ENCODE data around the gene LHFPL2. TPM values are rescaled to one million over a fixed set of nuclear protein-coding genes. Genes with fewer than 3 reads are reported as not detected.

LHFPL2 gene
- total RNA-seq, 8 experiments from 2014 or later, result 3.1 to 62.1 (median 8.3) TPM

- Histone ChIP-seq H3K4me1 (replicated peaks in 1 of 2) (peaks cover 27 to 32% of the 10 kb centered on the region in 2 donors), H3K27ac (no peak overlapping the region), H3K4me3 (no peak overlapping the region)
- ATAC-seq (replicated peaks in 6 of 8), result no peak
- WGBS, 10 experiments, result 57 to 100% (median 100%) methylated on average over 1 to 2 of the region's 2 CpGs; no CpG with 5 or more reads in 3 of the 10 experiments
- in situ Hi-C loops (cut with MboI; ENCODE audit: low pct_unique_long_range_greater_than_20kb in 2 of 9, low sequenced_read_pairs in 9 of 9, unreplicated experiment in 9 of 9), result no loop called here
Measured at GRCh38 chr5:78507531-78507930, 141.0 kb downstream of the LHFPL2 start.

- peak in 2 of 8 experiments; percentile 39 to 71 for ATAC-seq (replicated peaks in 6 of 8)
- Histone ChIP-seq H3K4me3 (no peak overlapping the region), H3K4me1 (replicated peaks in 1 of 2) (peaks cover 30 to 32% of the 10 kb centered on the region in 2 donors), H3K27ac (no peak overlapping the region)
- WGBS, 10 experiments, result 50 to 100% (median 80%) methylated on average over 1 to 2 of the region's 2 CpGs; no CpG with 5 or more reads in 1 of the 10 experiments
- in situ Hi-C loops (cut with MboI; ENCODE audit: low pct_unique_long_range_greater_than_20kb in 2 of 9, low sequenced_read_pairs in 9 of 9, unreplicated experiment in 9 of 9), result no loop called here
Measured at GRCh38 chr5:78506261-78507024, 142.1 kb downstream of the LHFPL2 start.

DNA sequence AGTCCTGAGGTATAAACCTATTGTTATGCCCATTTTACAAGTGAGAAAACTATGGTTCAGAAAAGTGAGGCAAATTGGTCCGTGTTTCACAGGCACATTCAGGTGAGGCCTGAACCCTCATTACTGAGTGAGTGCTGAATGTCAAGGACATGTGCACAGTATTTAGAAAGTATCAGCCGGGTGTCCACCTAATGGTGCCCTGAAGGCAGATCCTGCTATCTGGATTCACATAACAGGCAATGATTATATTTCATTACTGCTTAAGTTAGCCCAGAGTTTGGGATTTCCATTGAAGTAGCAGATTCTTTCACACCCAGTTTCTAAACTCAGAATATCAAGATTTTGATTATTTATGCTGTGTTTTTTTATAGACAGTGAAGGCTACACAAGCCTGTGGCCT lies 142.7 kb downstream of the LHFPL2 start:
- H3K27ac ChIP-seq, result no peak overlapping the region
- no peak for ATAC-seq (replicated peaks in 6 of 8)
- H3K4me3 ChIP-seq, result no peak overlapping the region
- peaks cover 27 to 32% of the 10 kb centered on the region in 2 donors for H3K4me1 ChIP-seq (replicated peaks in 1 of 2)
- in situ Hi-C loops (cut with MboI; ENCODE audit: low pct_unique_long_range_greater_than_20kb in 2 of 9, low sequenced_read_pairs in 9 of 9, unreplicated experiment in 9 of 9), result no loop called here
- 20 to 100% (median 84%) methylated on average over 1 to 2 of the region's 2 CpGs for WGBS, 10 experiments

- peak; percentile 73 to 89 (median 83) for ATAC-seq (replicated peaks in 6 of 8)
- WGBS, 10 experiments, result 3 to 68% (median 28%) methylated on average over 4 to 9 of the region's 10 CpGs; no CpG with 5 or more reads in 2 of the 10 experiments
- no peak overlapping the region for H3K4me3 ChIP-seq
- H3K27ac ChIP-seq, result peak overlapping the region; percentile 2 to 53
- peaks cover 27 to 32% of the 10 kb centered on the region in 2 donors for H3K4me1 ChIP-seq (replicated peaks in 1 of 2)
- in situ Hi-C loops (cut with MboI; ENCODE audit: low pct_unique_long_range_greater_than_20kb in 2 of 9, low sequenced_read_pairs in 9 of 9, unreplicated experiment in 9 of 9), result no loop called here
Measured at GRCh38 chr5:78504704-78505677, 143.6 kb downstream of the LHFPL2 start.

DNA sequence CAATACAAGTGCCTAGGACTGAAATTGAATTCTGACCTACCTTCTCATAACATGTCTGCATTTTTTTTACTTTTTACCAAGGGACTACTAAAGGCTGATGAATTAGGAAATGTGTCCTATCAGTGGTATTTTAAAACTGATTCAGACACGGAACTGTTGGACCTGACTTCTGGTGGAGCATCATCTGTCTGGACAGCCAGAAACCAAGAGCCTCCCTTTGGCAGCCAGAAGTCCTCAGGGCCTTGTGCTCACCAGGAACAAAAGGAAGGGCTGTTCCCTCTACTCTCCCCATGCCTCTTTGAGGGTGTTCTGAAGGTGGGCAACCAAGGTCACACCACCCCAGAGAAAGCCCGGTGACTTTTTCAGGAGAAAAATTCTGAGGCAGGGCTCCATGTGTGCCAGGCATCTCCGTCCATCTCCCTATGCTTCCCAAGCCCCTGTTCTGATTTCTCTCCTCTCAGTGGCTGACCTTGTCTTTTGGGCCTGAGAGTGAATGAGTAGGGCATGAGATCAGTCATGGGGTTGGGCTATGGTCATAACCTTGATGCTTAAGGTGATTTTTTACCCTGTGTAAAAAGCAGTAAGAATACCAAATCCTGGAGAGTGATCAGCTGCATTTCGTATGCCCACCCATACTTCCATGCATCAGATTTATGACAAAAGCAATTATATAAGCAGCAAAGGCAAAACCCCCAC lies 144.5 kb downstream of the LHFPL2 start:
- Histone ChIP-seq H3K4me1 (replicated peaks in 1 of 2) (peaks cover 25 to 32% of the 10 kb centered on the region in 2 donors), H3K4me3 (no peak overlapping the region), H3K27ac (peak overlapping the region in 1 of 2 donors; percentile 53)
- in situ Hi-C loops (cut with MboI; ENCODE audit: low pct_unique_long_range_greater_than_20kb in 2 of 9, low sequenced_read_pairs in 9 of 9, unreplicated experiment in 9 of 9), result no loop called here
- no peak for ATAC-seq (replicated peaks in 6 of 8)
- 47 to 100% (median 83%) methylated on average over 1 to 4 of the region's 4 CpGs; no CpG with 5 or more reads in 2 of the 10 experiments for WGBS, 10 experiments

GRCh38 chr5:78501411-78502352 lies 146.9 kb downstream of the LHFPL2 start:
- Histone ChIP-seq H3K27ac (no peak overlapping the region), H3K4me3 (no peak overlapping the region), H3K4me1 (replicated peaks in 1 of 2) (peaks cover 21 to 27% of the 10 kb centered on the region in 2 donors)
- ATAC-seq (replicated peaks in 6 of 8), result no peak
- 45 to 100% (median 80%) methylated on average over 1 to 9 of the region's 9 CpGs; no CpG with 5 or more reads in 2 of the 10 experiments for WGBS, 10 experiments
- in situ Hi-C loops (cut with MboI; ENCODE audit: low pct_unique_long_range_greater_than_20kb in 2 of 9, low sequenced_read_pairs in 9 of 9, unreplicated experiment in 9 of 9), result no loop called here

DNA sequence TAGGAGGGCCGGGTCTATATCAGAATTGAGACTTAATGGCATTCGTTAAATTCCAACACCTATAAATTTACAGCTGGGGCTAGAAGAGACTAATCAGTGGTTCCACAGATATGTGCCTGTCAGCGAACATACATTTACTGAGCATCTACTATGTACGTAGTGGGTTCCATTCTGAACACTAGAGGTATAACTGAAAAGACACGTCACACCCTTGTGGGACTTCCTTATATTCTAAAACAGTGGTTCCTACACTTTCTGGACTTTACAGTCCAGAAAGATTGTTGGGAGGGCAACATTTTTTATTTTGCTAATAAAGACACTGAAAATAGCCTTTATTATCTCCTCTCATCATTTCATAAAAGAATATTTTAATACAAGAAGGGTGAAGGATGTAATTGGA lies 147.7 kb downstream of the LHFPL2 start:
- Histone ChIP-seq H3K27ac (no peak overlapping the region), H3K4me3 (no peak overlapping the region), H3K4me1 (replicated peaks in 1 of 2) (peaks cover 18 to 20% of the 10 kb centered on the region in 2 donors)
- no peak for ATAC-seq (replicated peaks in 6 of 8)
- 74 to 100% (median 87%) methylated on average over 1 to 5 of the region's 5 CpGs; no CpG with 5 or more reads in 1 of the 10 experiments for WGBS, 10 experiments
- in situ Hi-C loops (cut with MboI; ENCODE audit: low pct_unique_long_range_greater_than_20kb in 2 of 9, low sequenced_read_pairs in 9 of 9, unreplicated experiment in 9 of 9), result no loop called here

GRCh38 chr5:78500028-78500427 lies 148.5 kb downstream of the LHFPL2 start:
- H3K27ac ChIP-seq, result no peak overlapping the region
- no peak overlapping the region for H3K4me3 ChIP-seq
- in situ Hi-C loops (cut with MboI; ENCODE audit: low pct_unique_long_range_greater_than_20kb in 2 of 9, low sequenced_read_pairs in 9 of 9, unreplicated experiment in 9 of 9), result no loop called here
- 60 to 100% (median 100%) methylated on average over 1 to 2 of the region's 2 CpGs; no CpG with 5 or more reads in 5 of the 10 experiments for WGBS, 10 experiments
- H3K4me1 ChIP-seq (replicated peaks in 1 of 2), result peaks cover 15 to 21% of the 10 kb centered on the region in 2 donors
- no peak for ATAC-seq (replicated peaks in 6 of 8)

GRCh38 chr5:78499485-78499884 lies 149.1 kb downstream of the LHFPL2 start:
- no peak overlapping the region for H3K4me3 ChIP-seq
- no peak for ATAC-seq (replicated peaks in 6 of 8)
- 90 to 100% (median 100%) methylated on average over 1 of the region's 1 CpG; no CpG with 5 or more reads in 4 of the 10 experiments for WGBS, 10 experiments
- in situ Hi-C loops (cut with MboI; ENCODE audit: low pct_unique_long_range_greater_than_20kb in 2 of 9, low sequenced_read_pairs in 9 of 9, unreplicated experiment in 9 of 9), result no loop called here
- peaks cover 10 to 15% of the 10 kb centered on the region in 2 donors for H3K4me1 ChIP-seq (replicated peaks in 1 of 2)
- no peak overlapping the region for H3K27ac ChIP-seq

DNA sequence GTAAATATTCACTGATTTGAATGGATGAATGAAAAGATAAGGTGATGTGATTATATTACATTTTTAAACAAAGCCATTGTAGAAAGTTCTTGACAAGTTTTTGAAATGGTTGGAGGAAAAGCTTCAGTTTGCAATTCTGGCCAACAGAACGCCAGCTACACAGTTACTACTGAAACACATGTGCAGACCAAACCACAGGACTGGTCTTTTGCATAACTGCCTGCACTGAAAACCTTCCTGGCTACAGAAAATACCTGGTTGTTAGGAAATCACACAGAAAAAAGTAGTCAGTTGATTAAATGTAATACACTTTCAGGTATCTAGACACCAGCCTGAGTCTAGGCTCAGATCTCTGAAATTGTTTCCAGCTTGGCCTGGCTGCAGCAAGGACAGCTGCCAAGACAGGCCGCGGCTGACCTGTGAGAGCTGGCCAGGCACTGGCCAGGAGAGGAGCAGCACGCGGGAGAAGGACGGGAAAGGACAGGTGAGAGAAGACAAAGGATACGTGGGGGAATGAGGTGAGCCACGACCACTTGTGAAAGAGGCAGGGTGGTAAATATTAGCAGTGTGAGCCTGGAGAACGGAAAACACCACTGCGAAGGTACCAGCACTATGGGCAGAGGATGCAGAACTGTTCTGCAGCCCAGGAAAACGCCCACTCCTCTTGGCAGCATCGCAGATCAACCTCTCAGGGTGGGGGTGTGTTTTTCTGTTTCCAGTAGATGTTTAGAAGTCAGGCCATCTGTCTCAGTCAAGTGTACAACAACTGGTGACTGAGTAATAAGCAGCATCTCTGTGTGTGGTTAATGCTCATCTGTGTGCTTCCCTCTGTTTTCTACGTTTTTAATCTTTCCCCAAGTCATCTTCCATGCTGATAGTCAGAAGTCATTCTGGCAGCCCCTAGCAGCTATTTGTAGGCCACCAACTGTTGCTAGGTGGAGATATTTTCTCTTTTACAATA lies 150.7 kb downstream of the LHFPL2 start:
- Histone ChIP-seq H3K4me3 (no peak overlapping the region), H3K4me1 (replicated peaks in 1 of 2) (peaks cover 5 to 15% of the 10 kb centered on the region in 2 donors), H3K27ac (no peak overlapping the region)
- ATAC-seq (replicated peaks in 6 of 8), result peak in 4 of 8 experiments; percentile 8 to 38 (median 14)
- in situ Hi-C loops (cut with MboI; ENCODE audit: low pct_unique_long_range_greater_than_20kb in 2 of 9, low sequenced_read_pairs in 9 of 9, unreplicated experiment in 9 of 9), result no loop called here
- WGBS, 10 experiments, result 57 to 95% (median 84%) methylated on average over 1 to 11 of the region's 13 CpGs; no CpG with 5 or more reads in 1 of the 10 experiments

GRCh38 chr5:78496373-78496772 lies 152.2 kb downstream of the LHFPL2 start:
- in situ Hi-C loops (cut with MboI; ENCODE audit: low pct_unique_long_range_greater_than_20kb in 2 of 9, low sequenced_read_pairs in 9 of 9, unreplicated experiment in 9 of 9), result no loop called here
- ATAC-seq (replicated peaks in 6 of 8), result peak in 5 of 8 experiments; percentile 31 to 85 (median 67)
- Histone ChIP-seq H3K4me3 (no peak overlapping the region), H3K27ac (no peak overlapping the region), H3K4me1 (replicated peaks in 1 of 2) (peaks cover 5 to 11% of the 10 kb centered on the region in 2 donors)

Measured in motor neuron (in vitro differentiated cells).